ENCODE measurements around the gene TMEM18. TPM values are rescaled to one million over a fixed set of nuclear protein-coding genes. Genes with fewer than 3 reads are reported as not detected.

Gene TMEM18
- total RNA-seq, 1 experiment from 2014 or later = 33.5 TPM

GRCh38 chr2:649426-650342 is 27.5 kb downstream of the TMEM18 start:
- DNase-seq (ENCODE audit: low read depth, low spot score) (no peak), ATAC-seq (no peak)
- RAD21 ChIA-PET (ENCODE audit: low non-redundant PET in 1 of 2, low total read pairs in 2 of 2, uncharacterized antibody in 2 of 2, unreplicated experiment in 2 of 2) = no interaction called here
- Histone ChIP-seq H2AFZ (ENCODE audit: low read depth, low read length, poor library complexity, severe bottlenecking) (no peak overlapping the region), H3K36me3 (ENCODE audit: control insufficient read depth in 1 of 2, insufficient read depth in 2 of 2, low read length in 2 of 2) (no peaks in the 10 kb centered on the region), H3K4me3 (replicated peaks in 1 of 2; ENCODE audit: low read depth in 1 of 2, low read length in 2 of 2) (no peak overlapping the region), H3K9me2 (ENCODE audit: insufficient read depth) (no peaks in the 10 kb centered on the region), H3K27me3 (ENCODE audit: insufficient read depth, low read length) (peaks cover 13% of the 10 kb centered on the region; the same call in 1 of the 2 replicates), H3K9me3 (ENCODE audit: control insufficient read depth in 1 of 2, insufficient read depth in 1 of 2, low read depth in 1 of 2, low read length in 2 of 2) (no peaks in the 10 kb centered on the region), H4K20me1 (ENCODE audit: insufficient read depth) (no peaks in the 10 kb centered on the region), H3K27ac (ENCODE audit: low read depth, low read length) (no peak overlapping the region), H3K4me1 (ENCODE audit: control insufficient read depth in 1 of 2, insufficient read depth in 2 of 2, low read length in 2 of 2) (no peaks in the 10 kb centered on the region), H3K79me2 (ENCODE audit: insufficient read depth, low read length) (no peaks in the 10 kb centered on the region), H3K9ac (ENCODE audit: low read length) (no peak overlapping the region), H3K4me2 (ENCODE audit: low read length) (no peak overlapping the region)
- BruUV-seq (replicated peaks) = no TSS peak
- intact Hi-C loops (cut with micrococcal nuclease) = no loop called here
- TF ChIP-seq ELF1 (IDR thresholded peaks at IDR 0.05; ENCODE audit: borderline replicate concordance, low read depth) (no peak), CEBPB (IDR thresholded peaks at IDR 0.05; ENCODE audit: low read depth) (no peak), FOSL1 (IDR thresholded peaks at IDR 0.05; ENCODE audit: low read depth) (no peak), MAX (IDR thresholded peaks at IDR 0.05) (no peak), EGR1 (IDR thresholded peaks at IDR 0.05; ENCODE audit: low read depth) (no peak), SRF (IDR thresholded peaks at IDR 0.05; ENCODE audit: low read depth) (no peak), SP1 (IDR thresholded peaks at IDR 0.05; ENCODE audit: low read depth) (no peak), CBX3 (IDR thresholded peaks at IDR 0.05; ENCODE audit: low read depth) (no peak), RAD21 (IDR thresholded peaks at IDR 0.05; ENCODE audit: low read depth) (no peak), YY1 (IDR thresholded peaks at IDR 0.05; ENCODE audit: extremely low read depth, insufficient replicate concordance, low read depth, low read length) (no peak), SIN3A (IDR thresholded peaks at IDR 0.05; ENCODE audit: low read depth) (no peak), JUND (IDR thresholded peaks at IDR 0.05) (no peak), ZFX (IDR thresholded peaks at IDR 0.05) (no peak), TCF7L2 (IDR thresholded peaks at IDR 0.05; ENCODE audit: borderline replicate concordance, extremely low read depth, insufficient read depth, insufficient read length) (no peak), EZH2 (IDR thresholded peaks at IDR 0.05) (no peak), ZNF274 (IDR thresholded peaks at IDR 0.05; ENCODE audit: low read depth, low read length) (no peak), POLR2A (IDR thresholded peaks at IDR 0.05; ENCODE audit: borderline replicate concordance, extremely low read depth, insufficient read depth, insufficient read length) (no peak), ATF3 (IDR thresholded peaks at IDR 0.05) (no peak)
- POLR2A ChIA-PET = no interaction called here
- CTCF ChIA-PET = no interaction called here

All from HCT116 (cell line).